C4-2B (cell line): Measurements from ENCODE around the gene SLC9C2.

Experiments
- CTCF ChIP-seq: fragments of 450-650 bp; conservative IDR thresholded peaks from 2 replicates; pipeline ENCODE4 v1.5.1; 2017; ENCODE audit warnings: mild to moderate bottlenecking
- ZFX ChIP-seq: fragments of 450-650 bp; IDR thresholded peaks from 2 replicates; pipeline ENCODE4 v1.6.1; 2017

GRCh38 chr1:173561263-173561662, 41.6 kb downstream of the SLC9C2 start:
- TF ChIP-seq ZFX, result no peak
- no peak for TF ChIP-seq CTCF
